Activated naive CD4-positive, alpha-beta T cell treated with Interleukin-2 at 50 U/mL for 16 hours (primary cell): ENCODE data around the gene ESRRG.
"Not testable (repeated sequence)": the region's sequence is repeated elsewhere in the genome, so short reads cannot be mapped to it uniquely, and the experiment has no call there.

ENCODE experiments used
- DNase-seq: peaks from one replicate; pipeline ENCODE4 v3.0.0-alpha.2; 2020

ESRRG gene

DNA sequence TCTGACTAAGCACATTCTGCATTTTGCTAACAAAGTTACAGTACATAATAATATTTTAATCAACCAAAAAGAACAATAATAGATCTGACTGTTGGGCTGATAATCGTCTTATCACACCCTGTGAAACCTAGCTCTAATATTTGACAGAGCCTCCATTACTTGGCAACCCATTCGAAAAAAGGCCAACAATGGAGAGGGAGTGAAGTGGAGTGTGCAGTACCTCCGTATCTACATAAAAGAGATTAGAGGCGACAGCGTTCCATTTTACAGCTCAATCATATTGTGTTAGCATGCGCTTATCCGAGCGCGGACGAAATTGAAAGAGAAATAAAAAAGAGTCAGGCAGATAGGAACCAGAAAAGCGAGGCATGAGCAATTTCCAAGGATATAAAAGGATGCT is 162.7 kb downstream of the ESRRG start:
- no peak for DNase-seq

GRCh38 chr1:216559359-216559758 is 163.9 kb downstream of the ESRRG start:
- DNase-seq, result no peak

- no peak for DNase-seq
Measured at GRCh38 chr1:216555653-216556052, 167.6 kb downstream of the ESRRG start.

DNA sequence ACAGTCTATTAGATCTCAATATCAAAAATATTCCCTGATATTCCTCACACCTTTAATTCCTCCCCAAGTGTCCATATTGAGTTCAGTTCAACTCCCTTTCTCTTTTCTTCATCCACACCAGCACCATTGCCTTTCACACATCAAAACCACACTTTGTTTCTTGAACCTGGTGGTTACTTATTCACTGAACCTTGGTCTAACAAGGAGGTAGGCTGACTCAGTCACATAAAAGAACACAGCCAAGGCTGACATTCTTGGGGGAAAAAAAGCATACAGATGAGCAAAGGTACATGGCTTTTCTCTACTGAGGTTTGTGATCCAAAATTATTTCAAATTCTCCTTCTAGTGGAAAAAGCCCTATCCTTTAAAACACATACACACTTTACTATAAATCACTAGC is 168.3 kb downstream of the ESRRG start:
- DNase-seq, result no peak

DNA sequence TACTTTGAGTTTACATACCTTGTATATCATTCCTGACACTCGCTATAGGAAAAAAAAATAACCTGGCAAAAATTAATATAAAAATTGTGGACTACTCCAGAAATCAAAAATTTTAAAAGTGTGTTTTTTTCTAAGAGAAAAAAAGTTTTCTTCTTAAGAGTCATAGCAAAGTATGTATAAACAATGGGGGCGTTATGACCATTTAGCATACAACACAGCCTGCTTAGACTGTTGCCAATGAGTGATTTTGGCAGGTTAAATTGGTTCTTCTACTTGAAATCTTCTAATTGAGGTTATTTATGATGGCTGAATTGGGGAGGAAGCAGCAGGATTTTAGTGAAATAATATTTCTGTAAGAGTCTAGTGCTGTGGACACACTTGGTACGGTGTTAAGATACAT is 169.5 kb downstream of the ESRRG start:
- no peak for DNase-seq

- no peak for DNase-seq
Measured at GRCh38 chr1:216553040-216553439, 170.2 kb downstream of the ESRRG start.

DNA sequence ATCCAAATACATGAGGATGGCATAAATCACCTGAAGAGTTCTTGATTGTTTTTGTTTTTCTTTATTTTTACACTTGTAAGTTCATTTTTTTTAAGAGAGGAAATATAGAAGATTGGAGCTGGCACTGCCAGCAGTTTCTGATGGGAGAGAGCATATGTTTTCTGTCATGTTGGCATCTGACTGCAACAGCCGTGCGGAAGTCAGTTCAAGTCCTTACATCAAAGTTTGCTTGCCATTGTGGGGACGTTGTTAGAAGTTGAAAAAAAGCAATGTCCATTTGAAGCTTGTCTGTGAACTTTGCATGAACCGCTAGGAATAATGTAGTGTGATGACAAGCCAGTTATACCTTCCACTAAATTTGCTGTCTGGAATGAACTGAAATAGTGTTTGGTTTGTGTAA is 173.4 kb downstream of the ESRRG start:
- no peak for DNase-seq

DNA sequence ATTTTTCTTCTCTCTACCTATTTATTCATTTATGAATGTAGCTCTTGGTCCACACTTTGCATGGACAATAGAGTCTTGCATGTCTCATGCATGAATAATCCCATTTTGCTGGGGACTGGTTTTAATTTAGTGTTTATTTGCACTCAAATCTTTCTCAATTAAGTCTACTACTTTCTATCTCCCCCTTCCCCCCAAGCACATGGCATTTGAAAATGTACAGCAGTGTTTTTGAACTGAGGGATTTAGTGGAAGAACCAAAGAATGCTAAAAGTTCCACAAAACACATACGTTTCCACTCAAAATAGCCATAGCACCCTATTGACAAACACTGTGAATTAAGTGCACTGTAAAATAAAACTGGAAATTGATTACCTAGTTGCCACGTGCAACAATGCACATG is 180.5 kb downstream of the ESRRG start:
- DNase-seq, result no peak

- no peak for DNase-seq
Measured at GRCh38 chr1:216542263-216542662, 181.0 kb downstream of the ESRRG start.

DNA sequence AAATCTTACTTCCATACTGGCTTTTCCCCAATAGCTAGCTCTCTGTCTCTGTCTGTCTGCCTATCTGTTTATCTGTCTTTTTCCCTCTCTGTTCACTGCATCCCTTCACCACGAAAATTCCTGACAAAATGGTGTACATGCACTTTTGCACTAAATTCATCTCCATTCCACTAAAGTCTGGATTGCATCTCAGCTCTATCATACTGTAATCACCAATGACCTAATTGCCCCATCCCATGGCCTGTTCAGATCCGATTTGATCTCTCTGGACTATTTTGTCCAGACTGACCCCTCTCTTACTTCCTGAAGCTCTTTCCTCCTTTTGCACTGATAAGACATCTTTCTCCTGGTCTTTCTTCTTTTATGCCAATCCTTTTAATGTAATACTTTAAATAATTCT is 187.5 kb downstream of the ESRRG start:
- DNase-seq, result no peak

DNA sequence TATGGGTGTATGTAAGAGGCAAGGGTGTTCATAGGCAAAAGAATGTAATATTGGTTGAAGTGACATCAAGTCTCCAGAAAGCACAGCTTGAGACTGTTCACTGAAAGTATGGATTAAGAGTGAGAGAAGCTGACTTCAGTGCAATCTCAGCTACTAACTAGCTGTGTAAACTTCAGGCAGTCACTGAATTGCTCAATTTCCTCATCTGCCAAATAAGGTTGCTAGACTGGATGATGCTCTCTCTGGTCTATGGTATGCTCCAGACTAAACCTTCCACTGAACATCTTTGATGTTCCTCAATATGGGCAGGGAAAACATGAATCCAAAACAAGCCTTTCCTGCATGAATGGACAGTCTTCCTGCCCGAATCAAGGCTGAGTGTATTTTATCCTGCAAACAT is 188.2 kb downstream of the ESRRG start:
- DNase-seq, result no peak

GRCh38 chr1:216533776-216534175 is 189.5 kb downstream of the ESRRG start:
- DNase-seq, result no peak

DNA sequence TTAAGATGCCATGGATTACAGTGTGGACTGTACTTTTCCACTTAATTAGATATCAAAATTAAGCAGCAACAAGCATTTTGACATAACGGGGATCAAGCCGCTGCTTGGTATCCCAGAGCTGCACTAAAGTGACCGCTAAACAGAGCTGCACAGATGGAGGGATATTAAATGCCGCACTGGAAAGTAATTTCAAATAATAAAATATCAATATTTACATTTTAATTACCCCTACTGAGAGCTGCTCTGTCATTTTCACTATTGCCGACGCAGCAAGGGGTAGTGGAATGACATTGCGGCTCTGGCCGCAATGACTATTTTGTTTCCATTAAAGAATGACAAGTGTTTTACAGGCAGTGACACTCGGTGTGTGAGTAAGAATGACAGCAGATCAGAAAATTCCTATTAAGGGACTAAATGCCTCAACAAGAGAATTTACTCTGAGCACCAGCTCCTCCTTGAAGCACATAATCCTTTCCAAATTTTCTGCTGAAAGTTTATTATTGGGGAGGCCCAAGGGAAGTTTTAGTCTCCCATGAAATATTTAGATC is 190.9 kb downstream of the ESRRG start:
- DNase-seq, result no peak

DNA sequence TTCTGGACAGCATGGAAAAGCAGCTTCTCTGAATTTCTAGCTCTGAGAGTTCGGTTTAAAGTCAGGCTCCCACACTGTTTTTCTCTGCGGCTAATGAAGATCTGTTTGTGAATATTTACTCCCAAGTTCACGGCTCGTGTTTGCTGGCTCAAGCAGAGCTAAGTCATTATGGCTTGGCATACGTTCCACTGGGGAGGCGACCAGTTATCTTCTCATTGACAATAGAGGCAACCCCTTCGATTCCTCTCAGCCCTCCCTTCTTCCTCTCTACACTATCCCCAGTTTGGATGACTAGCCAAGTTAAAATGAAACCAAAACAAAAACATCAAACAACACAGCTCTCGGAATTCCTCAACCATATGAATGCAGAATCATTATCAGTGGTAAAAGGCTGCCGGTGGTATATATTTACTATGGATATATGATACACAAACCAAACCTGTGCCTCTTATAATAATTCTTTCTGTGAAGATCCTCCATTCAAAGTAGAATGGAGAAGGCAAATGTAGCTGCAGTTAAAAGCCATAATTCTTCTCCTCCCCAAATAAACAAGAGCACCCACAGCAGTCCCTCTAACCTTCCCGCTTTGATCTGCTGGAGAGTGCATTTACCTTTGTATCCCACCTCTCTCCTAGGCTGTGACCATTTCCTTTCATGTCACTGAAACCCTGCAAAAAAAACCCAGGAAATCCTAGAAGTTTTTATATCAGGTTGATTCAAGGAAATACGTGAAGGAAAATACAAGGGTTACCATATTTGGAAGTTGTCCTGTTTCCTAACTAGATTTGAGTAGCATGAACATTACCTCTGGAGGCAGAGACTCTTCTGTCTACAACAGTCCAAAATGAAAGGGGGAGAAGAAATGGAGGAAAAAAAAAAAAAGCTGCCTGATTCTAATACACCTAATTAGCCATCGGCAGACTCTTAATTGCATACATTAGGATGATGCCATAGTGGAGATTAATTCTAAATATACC is 191.7 kb downstream of the ESRRG start:
- DNase-seq, result no peak

GRCh38 chr1:216529851-216530250 is 193.4 kb downstream of the ESRRG start:
- not testable (repeated sequence) for DNase-seq

DNA sequence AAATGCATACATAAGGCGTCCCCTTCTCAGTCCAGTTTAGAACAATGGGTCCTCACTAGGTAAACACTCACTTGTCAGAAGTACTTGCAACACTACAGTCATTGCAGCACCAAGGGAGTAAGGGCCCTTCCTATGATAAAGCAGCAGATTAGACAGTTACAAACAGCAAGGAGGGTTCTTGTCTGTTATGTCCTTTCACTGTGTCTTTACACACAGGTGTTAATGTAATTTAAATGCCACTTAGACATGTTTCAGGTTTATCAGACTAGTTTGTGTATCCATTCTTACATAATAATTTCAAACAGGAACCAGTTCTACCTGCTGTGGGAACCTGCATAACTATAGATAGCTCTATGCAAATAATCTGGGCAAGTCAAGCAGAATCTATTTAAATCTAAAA is 194.4 kb downstream of the ESRRG start:
- no peak for DNase-seq

GRCh38 chr1:216523449-216524190 is 199.6 kb downstream of the ESRRG start:
- no peak for DNase-seq

DNA sequence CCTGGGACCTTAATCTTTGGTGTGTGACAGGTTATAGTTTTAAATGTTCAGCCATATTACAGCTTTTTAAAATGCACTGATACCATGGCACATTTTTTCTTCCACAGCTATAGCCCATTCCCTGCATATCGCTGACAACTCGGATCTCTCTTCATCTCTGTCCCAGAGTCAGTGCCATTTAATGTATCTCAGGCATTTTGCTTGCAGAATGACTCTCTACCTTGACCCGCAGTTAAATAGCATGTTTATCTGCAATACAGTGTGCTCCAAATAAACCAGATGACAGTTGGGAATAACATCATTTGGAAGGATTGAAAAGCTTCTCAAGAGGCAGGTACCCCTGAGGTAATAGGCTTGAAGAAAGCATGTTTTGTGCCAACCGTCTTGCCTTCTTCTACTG is 200.2 kb downstream of the ESRRG start:
- no peak for DNase-seq

DNA sequence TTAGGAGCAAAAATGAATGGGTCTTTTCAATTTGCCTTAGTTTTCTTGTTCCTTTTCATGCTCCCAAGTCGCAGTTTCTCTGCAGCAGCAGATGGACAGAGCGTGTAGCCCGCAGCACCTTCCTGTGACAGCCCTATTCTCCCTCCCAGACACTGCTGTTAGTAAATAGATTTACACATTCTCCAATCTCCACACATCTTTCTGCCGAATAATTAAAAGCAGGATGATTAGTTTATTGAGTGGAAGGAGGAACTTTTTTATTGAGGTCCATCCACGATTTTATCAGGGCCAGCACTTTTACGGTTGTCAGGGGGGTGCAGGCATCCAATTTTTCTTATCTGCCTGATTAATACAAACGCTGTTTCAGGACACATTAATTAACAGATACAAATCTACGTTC is 201.8 kb downstream of the ESRRG start:
- DNase-seq, result no peak

DNA sequence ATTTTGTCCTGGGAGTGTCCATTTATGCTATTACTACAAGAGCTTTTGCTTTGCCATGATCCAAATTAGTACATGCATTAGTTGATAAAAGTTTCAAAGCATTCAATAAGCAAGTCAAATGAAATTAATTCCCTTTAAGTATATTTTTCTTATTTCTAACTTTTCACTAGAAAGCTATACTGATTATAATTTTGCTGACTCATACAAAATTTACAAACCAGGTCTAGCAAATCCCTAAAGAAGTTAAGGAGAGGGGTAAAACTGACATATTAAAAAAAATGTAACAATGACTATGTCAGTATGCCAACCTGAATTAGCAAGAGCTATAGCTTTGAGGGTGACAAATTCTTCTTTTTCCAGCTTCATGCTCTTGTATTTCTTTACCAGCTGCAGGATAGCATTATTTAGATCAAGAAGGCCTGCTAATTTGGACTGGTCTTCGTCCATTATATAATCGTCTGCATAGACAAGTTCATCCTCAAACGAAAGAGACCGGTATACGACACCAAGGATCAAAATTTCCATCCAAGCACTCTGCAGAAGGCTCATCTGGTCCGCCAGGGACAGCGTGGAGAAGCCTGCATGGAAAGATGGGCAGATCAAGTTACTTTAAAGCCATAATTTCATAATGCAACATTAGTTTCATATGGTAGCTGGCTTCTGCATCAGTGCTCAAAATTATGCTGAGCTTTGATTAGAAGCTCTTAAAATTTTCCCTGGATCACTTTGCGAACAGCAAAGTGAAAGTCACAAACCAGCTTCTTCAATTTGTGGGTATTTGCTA is 204.2 kb downstream of the ESRRG start:
- no peak for DNase-seq

GRCh38 chr1:216502528-216503162 is 220.6 kb downstream of the ESRRG start:
- DNase-seq, result no peak

GRCh38 chr1:216500273-216500967 is 222.8 kb downstream of the ESRRG start:
- DNase-seq, result no peak
